ENCODE results near the gene COPG2.

DNA sequence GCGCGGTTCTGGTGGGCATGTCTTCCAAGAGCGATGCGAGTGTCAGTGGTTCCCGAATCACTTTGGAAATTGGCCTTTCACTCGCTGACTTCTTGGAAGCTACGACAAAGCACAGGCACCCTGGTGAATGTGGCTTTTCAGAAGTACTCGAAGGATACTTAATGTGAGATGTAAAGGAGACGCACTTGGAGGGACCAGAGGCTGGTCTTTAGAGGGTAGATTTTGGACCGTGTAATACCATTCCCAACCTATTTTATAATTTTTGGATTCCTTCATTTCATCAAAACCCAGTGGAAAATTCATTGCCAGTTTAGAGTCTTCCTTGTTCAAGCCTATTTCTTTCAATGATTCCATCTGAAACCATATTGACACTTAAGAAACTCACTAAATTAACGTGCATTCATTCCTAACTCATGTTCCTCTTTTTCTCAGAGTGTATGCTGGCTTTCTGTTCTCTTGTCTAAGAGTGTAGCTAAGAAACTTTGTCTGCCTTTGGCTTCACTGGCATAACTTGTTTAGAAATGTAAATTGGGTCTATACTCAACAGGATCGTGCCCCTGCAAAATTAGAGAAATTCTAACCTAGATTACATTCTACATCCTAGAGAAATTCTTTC, 645 bp upstream of the COPG2 start:
- TF ChIP-seq, protein P1, sequence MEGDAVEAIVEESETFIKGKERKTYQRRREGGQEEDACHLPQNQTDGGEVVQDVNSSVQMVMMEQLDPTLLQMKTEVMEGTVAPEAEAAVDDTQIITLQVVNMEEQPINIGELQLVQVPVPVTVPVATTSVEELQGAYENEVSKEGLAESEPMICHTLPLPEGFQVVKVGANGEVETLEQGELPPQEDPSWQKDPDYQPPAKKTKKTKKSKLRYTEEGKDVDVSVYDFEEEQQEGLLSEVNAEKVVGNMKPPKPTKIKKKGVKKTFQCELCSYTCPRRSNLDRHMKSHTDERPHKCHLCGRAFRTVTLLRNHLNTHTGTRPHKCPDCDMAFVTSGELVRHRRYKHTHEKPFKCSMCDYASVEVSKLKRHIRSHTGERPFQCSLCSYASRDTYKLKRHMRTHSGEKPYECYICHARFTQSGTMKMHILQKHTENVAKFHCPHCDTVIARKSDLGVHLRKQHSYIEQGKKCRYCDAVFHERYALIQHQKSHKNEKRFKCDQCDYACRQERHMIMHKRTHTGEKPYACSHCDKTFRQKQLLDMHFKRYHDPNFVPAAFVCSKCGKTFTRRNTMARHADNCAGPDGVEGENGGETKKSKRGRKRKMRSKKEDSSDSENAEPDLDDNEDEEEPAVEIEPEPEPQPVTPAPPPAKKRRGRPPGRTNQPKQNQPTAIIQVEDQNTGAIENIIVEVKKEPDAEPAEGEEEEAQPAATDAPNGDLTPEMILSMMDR (conservative IDR thresholded peaks at IDR 0.05; ENCODE audit: low read length) = no peak
- TF ChIP-seq EZH2phosphoT487 (IDR thresholded peaks at IDR 0.05; ENCODE audit: borderline replicate concordance) = no peak

Measured in Loucy (cell line).